HL-60/S4 (cell line): ENCODE results near the gene TMEM123.

Experiments used
- in situ Hi-C: fragments of 300-500 bp; cut with MboI; formaldehyde crosslinking; loops from 2 replicates; pipeline ENCODE4 v1.14.3; 2022; ENCODE audit warnings: low sequenced_read_pairs

The TMEM123 gene

GRCh38 chr11:102452461-102453301, at the start of gene TMEM123:
Gene TMEM123 (minus strand): TSS chr11:102452765. CDS start chr11:102452623, 142 bp downstream.
- in situ Hi-C loops, result no loop called here

DNA sequence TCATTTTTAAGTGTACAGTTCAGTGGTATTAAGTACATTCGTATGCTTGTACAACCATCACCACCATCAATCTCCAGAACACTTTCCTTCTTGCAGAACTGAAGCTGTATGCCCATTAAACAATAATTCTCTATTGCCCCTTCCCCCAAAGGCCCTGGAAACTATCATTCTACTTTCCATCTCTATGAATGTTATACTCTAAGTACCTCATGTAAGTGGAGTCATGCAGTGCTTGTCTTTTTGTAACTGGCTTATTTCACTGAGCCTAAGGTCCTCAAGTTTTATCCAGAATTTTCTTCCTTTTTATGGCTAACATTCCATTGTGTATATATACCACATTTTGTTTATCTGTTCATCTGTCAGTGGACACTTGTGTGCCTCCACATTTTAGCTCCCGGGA, 48.3 kb upstream of the TMEM123 start:
- in situ Hi-C loops, result no loop called here

- in situ Hi-C loops, result loop anchor here (25.0 kb wide), 1 partner anchor 113 kb away; no protein-coding TSS in a partner anchor
Measured at GRCh38 chr11:102499931-102500330, 47.4 kb upstream of the TMEM123 start.

- in situ Hi-C loops, result loop anchor here (25.0 kb wide), 1 partner anchor 112 kb away; no protein-coding TSS in a partner anchor
Measured at GRCh38 chr11:102499151-102499550, 46.6 kb upstream of the TMEM123 start.

- in situ Hi-C loops, result loop anchor here (25.0 kb wide), 1 partner anchor 110 kb away; no protein-coding TSS in a partner anchor
Measured at GRCh38 chr11:102497061-102497460, 44.5 kb upstream of the TMEM123 start.

DNA sequence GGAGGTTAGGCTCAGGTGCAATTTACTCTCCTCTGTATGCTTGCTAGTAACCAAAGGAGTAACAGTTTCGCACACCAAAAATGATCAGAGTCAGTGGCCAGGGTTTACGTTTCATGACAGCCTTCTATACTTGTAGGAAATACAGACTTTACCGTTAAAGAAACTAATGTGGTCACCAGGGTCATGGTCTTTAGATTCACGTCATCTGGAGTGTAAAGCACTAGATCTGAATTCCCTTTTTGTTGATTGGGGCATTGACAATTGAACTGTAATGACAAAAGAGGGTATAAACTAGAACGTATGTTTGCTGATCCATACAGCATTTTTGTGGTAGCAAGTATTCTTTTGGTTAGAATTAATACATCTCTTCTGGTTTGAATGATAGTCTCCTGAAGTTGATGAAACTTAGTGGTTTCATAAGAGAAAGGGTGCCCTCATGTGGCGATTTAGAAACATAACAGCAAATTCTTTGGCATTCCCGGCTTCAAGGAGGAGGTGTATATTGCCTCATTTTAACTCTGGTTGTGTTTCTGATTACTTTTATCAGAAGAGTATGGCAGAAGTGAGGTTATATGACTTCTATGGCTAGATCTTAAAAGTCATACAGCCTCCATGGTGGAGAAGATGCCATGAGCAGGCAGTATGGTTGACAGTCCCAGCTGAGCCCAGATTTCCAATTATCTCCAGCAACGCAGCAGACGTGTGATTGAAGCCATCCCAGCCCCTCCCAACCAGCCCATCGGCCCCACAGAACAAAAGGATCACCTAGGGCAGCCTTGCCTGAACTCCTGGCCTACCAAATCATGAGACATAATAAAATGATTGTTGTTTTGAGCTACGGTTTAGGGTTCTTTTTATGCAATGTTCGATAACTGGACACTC, 42.8 kb upstream of the TMEM123 start:
- in situ Hi-C loops, result loop anchor here (25.0 kb wide), 1 partner anchor 108 kb away; no protein-coding TSS in a partner anchor

- in situ Hi-C loops, result loop anchor here (25.0 kb wide), 1 partner anchor 107 kb away; no protein-coding TSS in a partner anchor
Measured at GRCh38 chr11:102494216-102494615, 41.7 kb upstream of the TMEM123 start.

GRCh38 chr11:102493524-102493923, 41.0 kb upstream of the TMEM123 start:
- in situ Hi-C loops, result loop anchor here (25.0 kb wide), 1 partner anchor 106 kb away; no protein-coding TSS in a partner anchor

GRCh38 chr11:102491969-102492368, 39.4 kb upstream of the TMEM123 start:
- in situ Hi-C loops, result loop anchor here (25.0 kb wide), 1 partner anchor 105 kb away; no protein-coding TSS in a partner anchor

- in situ Hi-C loops, result loop anchor here (25.0 kb wide), 1 partner anchor 102 kb away; no protein-coding TSS in a partner anchor
Measured at GRCh38 chr11:102489186-102490145, 36.9 kb upstream of the TMEM123 start.

GRCh38 chr11:102488208-102488607, 35.6 kb upstream of the TMEM123 start:
- in situ Hi-C loops, result loop anchor here (25.0 kb wide), 1 partner anchor 101 kb away; no protein-coding TSS in a partner anchor

GRCh38 chr11:102487214-102487613, 34.6 kb upstream of the TMEM123 start:
- in situ Hi-C loops, result loop anchor here (25.0 kb wide), 1 partner anchor 100 kb away; no protein-coding TSS in a partner anchor

GRCh38 chr11:102486584-102486983, 34.0 kb upstream of the TMEM123 start:
- in situ Hi-C loops, result loop anchor here (25.0 kb wide), 1 partner anchor 99 kb away; no protein-coding TSS in a partner anchor

DNA sequence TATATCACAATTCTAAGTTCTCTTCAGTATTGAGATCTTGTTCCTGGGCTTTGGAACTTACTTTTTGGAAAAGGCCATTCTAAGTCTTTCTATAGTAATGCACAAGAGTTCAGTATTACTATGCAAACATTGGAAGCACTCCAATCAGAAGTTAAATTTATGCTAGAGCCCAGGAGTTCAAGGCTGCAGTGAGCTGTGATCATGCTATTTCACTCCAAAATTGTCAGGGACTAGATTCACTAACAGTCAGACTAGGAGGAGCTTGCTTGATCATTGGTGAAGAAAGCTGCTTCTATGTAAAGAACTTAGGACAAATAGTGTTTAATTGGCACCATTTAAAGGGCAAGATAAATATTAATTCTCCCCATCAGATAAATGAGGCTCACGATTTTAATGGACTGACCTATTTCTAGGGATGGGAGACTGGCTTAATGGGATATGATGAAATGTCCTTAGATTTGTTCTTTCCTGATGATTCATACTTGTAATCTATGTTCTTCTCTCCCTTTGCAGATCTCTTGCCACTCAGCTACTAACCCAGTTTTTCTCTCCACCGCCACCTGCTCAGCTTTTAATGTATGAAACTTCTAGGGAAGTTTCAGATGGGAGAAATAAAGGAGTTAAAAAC, 32.6 kb upstream of the TMEM123 start:
- in situ Hi-C loops, result loop anchor here (25.0 kb wide), 1 partner anchor 98 kb away; no protein-coding TSS in a partner anchor

- in situ Hi-C loops, result loop anchor here (25.0 kb wide), 1 partner anchor 95 kb away; no protein-coding TSS in a partner anchor
Measured at GRCh38 chr11:102482433-102482832, 29.9 kb upstream of the TMEM123 start.

DNA sequence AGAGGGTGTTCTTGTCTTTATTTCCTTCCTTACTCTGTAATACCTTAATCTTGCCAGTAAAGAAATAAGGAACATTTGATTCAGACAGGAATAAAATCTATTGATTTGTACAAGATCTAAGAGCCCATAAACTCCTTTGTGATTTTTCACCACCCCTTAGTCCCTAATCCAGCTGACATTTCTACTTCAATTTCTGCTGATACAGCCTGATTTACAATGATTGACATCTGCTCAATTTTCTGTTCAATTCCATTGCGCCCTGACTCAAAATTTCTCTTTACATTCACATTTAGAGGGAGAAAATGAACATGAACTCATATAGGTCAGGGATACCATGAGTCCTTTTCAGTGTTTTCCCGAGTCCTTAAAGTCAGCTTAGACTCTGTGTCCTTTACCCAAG, 27.2 kb upstream of the TMEM123 start:
- in situ Hi-C loops, result loop anchor here (25.0 kb wide), 1 partner anchor 92 kb away; no protein-coding TSS in a partner anchor

DNA sequence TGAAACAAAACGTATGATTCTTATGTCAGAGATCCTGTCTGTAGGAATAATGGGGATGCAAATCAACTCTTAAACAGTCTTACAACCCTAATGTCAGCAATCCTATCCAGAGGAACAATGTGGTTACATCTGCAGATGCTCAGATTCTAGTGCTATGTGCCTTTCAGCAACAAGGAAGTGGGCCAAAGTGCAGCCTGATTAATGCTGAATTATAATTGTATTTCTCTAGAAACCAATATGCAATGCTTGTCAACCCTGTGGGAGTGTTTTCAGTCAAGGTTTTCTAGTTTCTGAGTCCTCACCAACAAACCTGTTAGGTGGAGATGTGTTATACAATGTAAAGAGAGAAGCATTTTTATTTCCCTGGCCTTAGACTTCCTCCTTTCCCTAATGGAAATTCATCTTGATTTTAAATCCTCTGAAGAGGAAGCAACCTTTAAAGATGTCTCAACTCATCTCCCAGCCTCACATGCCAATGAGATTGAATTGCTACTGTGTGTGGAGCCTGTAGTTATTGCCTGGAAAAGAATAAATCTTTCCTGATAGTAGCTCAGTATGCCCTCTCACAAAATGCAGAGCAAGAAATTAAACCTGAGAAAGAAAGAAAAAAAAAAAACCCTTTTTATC, 26.2 kb upstream of the TMEM123 start:
- in situ Hi-C loops, result loop anchor here (25.0 kb wide), 1 partner anchor 91 kb away; no protein-coding TSS in a partner anchor

DNA sequence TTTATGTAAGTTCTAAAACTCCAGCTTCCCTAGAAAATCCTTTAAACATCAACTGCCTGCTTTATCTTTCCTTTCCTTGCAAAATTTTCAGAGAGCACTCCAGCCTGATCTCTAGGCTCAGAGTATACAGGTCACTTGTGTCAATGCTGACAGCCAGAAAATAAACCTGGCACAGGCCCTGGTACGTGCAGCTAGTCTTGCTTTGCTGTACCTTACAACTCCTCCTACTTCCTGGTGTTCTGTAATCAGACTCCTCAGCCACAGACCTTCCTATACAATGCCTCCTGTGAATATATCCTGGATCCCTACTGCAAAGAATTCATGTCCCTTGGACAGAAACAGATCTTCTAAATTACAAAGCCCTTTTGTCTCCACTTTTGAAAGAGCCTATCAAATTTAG, 24.2 kb upstream of the TMEM123 start:
- in situ Hi-C loops, result loop anchor here (25.0 kb wide), 1 partner anchor 90 kb away; no protein-coding TSS in a partner anchor
